Ramos (cell line): ENCODE results near the gene SLFNL1.

Source experiments
- in situ Hi-C: fragments of 300-500 bp; cut with MboI; formaldehyde crosslinking; loops from one replicate; pipeline ENCODE4 v1.14.3; 2022; ENCODE audit warnings: low sequenced_read_pairs; ENCODE audit not compliant: unreplicated experiment

SLFNL1 gene

GRCh38 chr1:41021526-41022308 is at the start of gene SLFNL1:
SLFNL1 (minus strand) TSS chr1:41021725; CDS start chr1:41020660, 1,065 bp downstream.
- in situ Hi-C loops = no loop called here

DNA sequence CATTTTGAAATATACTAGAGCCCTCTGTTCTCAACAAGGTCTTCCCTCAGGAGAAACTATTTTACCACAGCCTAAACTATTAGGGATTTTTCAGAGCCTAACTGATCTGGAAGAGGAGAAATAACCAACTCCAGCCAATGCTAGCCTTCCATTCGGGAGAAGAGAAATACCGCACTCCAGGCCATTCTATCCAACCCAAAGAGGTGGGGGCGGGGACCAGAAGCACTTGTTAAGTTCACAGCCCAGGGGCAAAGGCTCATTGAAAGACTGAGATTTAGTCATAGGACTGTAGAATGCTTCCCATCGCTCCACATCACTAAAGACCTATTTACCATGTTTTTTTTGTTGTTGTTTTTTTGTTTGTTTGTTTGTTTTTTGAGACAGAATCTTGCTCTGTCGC is 35.4 kb upstream of the SLFNL1 start:
- in situ Hi-C loops = no loop called here

DNA sequence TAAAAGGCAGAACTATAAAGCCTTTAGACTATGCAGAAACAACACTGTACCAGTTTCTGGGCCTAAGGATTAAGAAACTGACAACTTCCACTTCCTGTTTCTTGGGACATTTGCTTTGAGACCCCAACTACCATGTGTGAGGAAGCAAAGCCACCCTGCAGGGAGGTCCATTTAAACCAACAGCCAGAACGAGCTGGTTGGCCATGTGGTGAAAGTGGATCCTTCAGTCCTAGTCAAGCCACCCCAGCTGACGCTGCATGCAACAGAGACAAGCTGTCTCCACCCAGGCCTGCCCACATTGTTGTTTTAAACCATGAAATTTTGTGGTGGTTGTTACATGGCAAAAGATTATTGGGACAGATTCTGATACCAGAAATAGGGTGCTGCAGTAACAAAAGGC is 31.8 kb upstream of the SLFNL1 start:
- in situ Hi-C loops = no loop called here

- in situ Hi-C loops = no loop called here
Observed at GRCh38 chr1:41051022-41051421, 29.5 kb upstream of the SLFNL1 start.

DNA sequence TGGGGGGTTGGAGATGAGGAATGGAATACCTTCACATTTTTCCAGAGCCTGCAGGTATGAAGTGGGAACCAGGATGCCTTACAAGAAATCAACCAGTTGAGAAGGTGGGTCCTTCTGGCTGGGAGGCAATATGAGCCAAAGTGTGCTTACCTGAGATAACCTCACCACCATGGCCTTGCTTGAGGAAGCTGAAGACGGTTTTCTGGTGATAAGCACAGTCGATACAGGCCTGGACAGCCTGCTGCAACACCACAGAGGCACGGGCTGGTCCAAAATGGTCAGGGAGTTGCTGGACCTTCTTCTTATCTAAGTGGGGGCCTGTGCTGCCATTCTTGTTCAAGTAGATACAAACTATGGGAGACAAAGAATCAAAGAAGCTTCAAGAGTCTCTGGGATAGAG is 27.0 kb upstream of the SLFNL1 start:
- in situ Hi-C loops = no loop called here

- in situ Hi-C loops = no loop called here
Observed at GRCh38 chr1:41046347-41046775, 24.8 kb upstream of the SLFNL1 start.

- in situ Hi-C loops = no loop called here
Observed at GRCh38 chr1:41045740-41046139, 24.2 kb upstream of the SLFNL1 start.

GRCh38 chr1:41044187-41044586 is 22.7 kb upstream of the SLFNL1 start:
- in situ Hi-C loops = no loop called here

DNA sequence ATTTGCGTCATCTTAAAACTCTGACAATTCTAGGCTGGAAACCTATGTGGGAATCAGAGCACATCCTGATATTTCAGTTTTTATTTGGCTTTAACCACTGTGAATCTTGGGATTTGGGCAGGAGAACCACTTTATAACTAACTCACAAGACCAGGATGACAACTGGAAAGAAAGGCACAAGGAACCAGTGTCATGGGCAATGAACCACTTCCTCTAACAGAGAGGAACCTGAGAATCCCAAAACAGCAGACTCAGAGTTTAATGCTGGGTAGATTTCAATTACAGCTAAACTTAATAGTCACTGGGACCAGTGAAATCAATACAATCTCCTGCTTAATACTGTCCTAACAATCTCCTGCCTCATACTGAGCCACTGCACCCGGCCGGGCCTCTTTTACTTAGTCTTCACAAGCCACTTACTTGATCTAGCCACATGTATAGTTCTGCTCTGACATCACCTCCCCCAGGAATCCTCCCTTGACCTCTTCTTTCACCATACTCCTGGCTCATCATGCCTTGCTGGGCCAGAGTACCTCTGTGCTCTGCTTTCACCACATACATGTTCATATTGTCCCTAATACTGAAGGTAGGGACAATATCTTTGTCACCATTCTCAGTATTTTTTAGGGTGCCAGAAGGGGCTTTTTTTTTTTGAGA is 20.2 kb upstream of the SLFNL1 start:
- in situ Hi-C loops = no loop called here

DNA sequence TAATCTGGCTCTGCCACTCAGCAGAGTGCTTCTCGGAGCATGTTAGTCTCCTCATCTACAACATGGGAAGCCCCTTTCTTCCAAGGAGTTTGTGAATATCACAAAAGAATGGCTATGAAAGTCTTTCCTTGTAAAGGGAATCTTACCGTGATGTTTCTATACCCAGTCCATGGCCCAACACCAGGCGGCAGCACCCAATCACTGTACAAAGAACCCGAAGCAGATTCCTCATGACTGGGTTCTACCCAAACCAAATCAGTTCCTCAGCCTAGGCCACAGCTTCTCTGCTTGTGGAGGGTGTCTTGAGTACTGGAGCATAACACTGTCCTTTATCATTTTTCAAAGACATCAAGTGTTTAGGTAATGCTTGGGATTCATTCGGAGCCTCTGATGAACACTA is 16.6 kb upstream of the SLFNL1 start:
- in situ Hi-C loops = no loop called here

- in situ Hi-C loops = no loop called here
Observed at GRCh38 chr1:41037116-41037903, 15.8 kb upstream of the SLFNL1 start.

DNA sequence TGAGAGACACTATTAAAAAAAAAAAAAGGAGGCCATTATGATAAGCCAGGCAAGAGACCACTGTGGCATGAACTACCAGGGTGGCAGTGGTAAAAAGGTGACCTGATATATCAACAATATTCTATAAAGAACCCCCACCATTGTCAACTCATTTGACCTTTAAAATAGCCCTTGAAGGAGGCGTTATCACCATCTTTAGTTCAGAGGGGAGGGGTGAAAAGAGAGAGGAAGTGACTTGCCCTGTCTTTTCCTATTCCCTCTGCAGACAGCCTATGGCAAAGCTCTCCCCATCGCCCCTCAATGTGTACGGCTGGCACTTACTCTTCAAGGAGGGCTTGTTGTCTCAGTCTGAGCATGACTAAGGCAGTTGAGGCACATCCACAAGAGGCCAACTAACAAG is 11.7 kb upstream of the SLFNL1 start:
- in situ Hi-C loops = no loop called here

DNA sequence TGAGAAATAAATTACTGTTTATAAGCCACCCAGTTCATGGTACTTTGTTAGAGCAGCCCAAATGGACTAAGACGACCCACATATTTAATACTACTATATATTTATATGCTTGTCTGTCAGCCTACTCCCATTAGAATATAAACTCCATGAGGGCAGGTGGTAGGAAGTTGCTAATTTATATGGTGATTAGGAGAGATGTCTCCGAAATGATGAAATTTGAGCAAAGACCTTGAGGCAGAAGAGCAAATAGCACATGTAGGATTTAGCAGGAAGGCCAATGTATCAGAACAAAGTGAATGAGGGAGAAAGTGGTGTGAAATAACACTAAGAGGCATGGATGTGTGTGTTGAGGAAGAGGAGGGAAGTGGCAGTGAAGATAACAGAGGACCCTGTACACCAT is 10.6 kb upstream of the SLFNL1 start:
- in situ Hi-C loops = no loop called here

- in situ Hi-C loops = no loop called here
Observed at GRCh38 chr1:41030872-41031616, 9.5 kb upstream of the SLFNL1 start.

DNA sequence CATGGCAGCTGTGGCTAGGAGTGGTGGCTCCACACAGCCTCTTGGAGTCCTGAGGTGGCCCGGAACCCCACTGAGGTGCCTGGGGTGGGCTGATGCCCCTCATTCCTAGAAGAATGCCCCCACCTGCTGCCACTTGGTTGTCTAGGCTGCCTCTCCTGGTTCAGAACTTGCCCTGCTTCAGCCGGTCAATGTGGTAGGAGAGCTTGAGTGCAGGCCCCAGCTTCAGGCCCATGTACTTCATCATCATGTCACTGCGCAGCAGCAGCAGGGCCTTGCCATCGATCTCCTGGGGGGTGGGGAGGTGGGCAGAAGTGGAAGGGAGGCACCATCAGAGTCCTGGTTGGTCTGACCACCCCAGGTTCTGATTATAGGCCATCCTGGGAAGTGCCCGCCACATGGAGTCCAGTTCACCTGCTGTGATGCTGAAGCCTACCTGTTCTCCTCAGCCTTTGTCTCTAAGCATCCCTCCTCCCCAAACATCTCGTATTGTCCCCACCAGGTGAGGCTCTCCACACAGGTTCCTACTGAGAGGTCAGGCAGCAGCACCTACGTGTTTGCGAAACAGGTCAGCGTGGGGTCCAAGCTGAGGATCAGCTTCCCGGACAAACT is 6.6 kb upstream of the SLFNL1 start:
- in situ Hi-C loops = no loop called here

DNA sequence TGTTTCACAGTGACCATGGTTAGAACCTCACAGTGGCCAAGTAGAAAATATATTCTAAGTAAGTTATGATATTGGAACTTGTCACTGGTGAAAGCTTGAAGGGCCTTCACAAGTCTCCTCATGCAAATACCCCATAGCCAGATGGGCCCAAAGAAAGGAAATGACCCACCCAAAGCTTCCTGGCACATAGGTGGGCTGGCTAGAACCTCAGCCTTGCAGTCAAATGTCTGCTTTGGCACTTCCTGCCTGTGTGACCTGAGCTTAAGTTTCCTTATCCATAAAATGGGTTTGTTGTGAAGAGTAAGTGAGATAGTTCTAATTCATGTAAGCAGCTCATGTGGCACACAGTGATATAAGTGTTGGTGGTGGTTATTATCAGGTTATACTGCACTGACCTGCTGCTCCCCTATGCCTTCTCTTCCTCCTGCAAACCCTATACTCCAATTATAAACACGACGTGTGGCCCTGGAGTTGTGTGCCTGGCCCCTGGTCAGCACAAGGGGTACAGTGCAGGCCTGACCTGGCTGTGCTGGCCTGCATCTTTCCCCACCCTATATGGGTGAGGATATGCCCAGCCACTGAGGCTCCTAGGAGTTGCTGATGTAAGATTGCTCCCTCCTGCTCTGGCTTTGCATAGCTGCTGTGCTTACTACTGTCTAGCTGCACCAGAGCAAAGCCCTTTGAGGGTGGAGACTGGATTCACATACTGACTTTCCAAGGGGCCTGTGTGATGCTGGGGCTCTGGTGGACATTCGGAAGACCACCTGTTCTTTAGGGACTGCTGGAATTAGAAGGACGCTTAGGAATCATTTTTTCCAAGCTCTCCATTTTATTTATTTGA is 4.7 kb upstream of the SLFNL1 start:
- in situ Hi-C loops = no loop called here

- in situ Hi-C loops = no loop called here
Observed at GRCh38 chr1:41024953-41025352, 3.4 kb upstream of the SLFNL1 start.

DNA sequence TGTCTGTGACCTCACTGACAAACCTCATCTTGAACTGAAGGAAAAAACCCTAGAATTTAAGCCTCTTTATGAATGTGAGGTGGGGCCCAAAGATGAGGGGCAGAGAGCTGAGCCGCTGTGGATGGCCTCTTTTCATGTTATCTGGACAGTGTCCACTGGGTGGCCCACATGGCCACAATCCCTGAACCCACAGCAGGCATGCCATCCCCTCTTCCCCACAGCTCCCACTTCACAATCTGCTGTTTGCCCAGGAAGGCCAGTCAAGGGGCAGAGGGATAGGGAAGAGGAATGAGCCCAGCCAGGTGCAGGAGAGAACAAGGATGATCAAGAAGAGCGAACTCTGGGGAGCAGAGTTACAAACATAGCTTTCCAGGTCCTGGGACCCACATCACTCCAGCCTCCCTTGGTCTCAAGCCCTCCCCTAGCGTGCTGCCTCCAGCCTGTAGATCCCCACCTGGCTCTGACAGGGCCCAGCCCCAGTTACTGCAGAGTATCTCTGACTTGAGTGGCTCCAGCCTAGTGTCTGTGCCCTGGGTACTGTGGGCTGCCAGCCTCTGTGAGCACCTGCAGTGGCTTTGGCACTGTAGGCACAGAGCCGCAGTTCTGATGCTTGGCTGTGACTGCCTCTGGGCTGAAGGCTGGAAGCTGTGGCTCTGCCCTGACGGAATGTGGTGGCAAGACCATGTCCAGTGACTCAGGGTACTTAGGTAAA is 1.9 kb upstream of the SLFNL1 start:
- in situ Hi-C loops = no loop called here

DNA sequence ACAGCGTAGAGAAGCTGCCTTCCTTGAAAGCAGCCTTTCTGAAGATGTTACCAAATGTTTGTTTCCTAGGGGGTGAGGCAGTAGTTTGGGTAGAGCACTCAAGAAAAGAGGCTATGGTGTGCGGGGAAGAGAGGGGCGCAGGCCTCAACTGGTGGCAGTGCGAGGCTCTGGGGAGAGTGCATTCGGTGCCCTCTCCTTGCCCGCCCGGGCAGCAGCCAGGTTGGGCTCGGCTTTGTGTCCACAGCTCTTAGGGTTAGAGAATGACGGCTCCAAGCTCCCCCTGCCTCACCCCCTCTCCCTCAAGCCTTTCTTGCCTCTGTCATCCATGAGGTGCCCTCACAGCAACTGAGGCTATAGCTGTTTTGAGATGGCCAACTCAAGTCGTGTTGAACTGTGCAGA is 899 bp upstream of the SLFNL1 start:
- in situ Hi-C loops = no loop called here
